Measurements from ENCODE around the gene SLC15A1.

SLC15A1 gene

DNA sequence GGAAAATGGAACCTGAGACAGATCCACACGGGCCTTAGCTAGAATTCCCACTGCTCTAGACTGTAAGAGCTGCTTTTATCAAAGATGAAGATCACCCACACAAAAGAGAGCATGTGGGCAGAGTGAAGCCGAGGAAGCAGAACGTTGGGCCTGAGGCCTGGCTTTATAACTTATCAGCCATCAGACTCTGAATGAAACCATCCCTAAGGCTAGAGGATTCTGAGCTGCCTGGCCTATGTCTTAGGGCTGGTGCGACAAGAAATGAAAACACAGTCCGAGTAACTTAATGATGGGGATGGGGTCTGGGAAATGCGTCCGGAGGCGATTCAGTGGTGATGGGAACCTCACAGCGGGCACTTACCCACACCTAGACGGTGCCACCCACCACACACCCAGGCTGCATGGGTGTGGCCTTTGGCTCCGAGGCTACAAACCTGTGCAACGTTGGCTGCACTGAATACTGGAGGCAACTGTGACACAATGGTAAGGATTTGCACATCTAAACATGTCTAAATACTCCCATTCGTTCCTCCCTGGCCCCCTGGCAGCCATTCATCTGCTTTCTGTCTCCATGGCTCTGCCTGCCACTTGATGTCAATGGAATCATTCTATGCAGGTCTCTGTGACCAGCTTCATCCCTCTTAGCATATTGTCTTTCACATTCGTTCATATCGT is 62.0 kb downstream of the SLC15A1 start:
- DNase-seq: no peak

DNA sequence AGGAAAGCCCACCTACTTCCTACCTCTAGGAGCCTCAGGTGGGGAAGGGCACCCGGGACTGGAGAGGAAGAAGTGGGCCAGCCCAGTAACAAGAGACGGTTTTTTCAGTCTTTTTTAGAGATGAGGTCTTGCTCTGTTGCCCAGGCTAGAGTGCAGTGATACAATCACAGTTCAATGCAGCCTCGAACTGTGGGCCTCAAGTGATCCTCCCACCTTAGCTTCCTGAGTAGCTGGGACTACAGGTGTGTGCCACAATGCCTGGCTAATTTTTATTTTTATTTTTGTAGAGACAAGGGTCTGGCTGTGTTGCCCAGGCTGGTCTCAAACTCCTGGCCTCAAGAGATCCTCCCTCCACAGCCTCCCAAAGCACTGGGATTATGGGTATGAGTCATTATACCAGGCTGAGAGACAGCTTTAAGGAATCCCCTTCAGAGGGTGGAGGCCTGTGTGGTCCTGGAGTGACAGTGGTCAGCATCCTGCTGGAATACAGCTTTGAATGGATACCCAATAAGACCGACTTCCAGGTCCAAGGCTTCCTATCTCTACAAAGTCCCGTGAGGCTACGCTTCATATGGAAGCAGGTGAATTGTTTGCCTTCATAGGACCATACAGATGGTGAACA is 63.0 kb downstream of the SLC15A1 start:
- DNase-seq: no peak

DNA sequence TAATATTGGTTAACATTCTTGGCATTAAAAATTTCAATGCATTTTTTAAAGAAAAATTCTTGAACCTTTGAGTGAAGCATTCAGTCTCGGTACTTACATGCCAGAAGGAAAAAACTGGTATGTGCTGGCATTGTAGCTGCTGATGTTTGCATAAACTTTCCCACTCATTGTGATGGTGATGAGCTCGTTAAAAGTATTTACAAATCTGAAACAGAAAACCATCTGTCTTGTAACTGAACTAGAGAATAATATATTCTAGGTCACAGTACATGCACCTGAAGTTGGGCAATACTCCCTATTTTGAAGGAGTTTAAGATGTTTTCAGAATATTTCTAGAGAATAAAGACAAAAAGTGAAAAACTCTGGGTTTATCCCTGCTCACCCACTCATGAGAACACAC is 64.1 kb downstream of the SLC15A1 start:
- DNase-seq: no peak

DNA sequence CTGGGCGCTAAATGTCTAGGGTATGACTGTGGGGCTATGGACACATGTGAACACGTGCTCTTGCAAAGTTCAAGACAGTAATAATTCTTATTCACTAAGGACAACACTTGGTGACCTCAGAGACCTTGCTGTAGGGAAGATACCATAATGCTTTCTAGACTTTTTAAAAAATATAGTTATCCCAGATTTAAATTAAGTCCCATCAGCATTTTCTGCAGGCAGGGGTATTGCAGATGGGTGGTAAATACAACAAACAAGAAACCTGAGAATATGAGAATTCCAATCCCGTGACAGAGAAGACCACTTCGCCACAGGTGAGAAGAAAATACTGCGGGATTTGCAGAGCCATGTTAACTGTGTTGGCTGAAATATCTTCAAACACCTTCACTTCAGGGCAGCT is 65.2 kb downstream of the SLC15A1 start:
- DNase-seq: no peak

DNA sequence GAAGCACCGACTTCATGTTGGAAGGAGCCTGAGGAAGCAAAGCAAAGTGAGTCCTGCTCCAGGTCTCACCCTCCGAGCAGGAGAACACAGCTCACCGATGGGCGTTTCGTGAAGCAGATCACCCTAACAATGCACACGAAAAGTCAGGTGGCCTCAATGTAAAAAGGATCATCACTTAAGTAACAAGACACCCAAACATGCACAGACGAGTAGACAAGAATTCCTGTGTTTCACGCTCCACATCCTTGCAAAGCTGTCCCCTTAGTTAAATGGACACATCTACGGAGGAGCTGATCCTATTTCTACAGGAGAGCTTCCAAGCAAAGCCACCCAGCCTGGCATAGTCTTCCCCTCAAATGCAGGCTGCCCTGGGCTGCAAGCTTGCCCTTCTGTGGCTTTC is 66.2 kb downstream of the SLC15A1 start:
- DNase-seq: no peak

DNA sequence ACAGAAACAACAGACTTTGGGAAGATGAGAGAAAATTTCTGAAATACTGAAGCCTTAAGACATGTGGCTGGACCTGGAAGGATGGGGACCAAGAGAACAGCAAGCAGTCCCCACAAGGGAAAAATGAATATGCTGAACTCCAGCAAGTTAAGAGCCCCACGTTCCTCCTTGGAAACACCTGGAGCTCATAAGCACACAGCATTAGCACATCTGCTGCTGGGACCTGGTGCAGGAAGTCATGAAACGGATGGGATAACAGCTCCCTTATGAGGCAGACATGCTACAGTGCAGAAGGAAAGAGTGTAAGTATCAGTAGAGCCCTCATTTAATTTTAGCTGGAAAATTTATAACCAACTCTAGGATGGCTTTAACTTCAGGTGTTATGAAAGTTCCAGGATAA is 67.3 kb downstream of the SLC15A1 start:
- no peak for DNase-seq

DNA sequence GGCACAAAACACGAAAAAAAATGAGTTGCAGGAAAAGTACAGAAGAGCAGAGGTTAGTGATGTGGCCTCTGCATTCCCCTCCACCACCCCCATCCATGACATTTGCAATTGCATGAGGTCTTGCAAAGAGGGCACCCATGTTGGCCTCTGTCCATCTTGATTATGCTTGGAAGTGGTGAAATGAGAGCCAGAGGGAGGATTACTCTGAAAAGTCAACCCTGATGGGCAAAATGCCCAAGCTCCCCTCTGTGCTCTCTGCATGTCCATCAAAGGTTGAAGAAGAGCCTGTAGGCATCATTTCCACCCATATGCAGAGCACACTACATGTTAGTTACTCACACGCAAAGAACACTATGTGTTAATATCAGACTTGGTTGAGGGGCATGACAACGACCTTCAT is 71.4 kb downstream of the SLC15A1 start:
- no peak for DNase-seq

DNA sequence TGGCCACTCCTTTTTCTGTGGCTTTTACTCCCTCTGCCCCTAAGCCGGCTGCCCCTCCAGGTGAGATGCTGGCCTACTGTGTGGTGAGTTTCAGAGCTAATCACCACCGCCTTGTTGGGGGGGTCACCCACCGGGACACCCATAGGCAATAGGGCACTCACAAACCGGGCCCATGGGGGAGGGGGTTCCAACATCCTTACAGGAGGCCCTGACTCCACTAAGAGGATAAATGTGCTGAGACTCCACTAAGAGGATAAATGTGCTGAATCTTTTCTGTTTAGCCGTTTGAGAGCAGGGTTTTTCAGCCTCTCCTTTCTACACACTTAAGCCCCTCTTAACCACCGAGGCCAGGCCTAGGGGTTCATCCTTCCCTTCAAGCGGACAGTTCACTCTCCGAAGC is 73.7 kb downstream of the SLC15A1 start:
- DNase-seq: no peak

DNA sequence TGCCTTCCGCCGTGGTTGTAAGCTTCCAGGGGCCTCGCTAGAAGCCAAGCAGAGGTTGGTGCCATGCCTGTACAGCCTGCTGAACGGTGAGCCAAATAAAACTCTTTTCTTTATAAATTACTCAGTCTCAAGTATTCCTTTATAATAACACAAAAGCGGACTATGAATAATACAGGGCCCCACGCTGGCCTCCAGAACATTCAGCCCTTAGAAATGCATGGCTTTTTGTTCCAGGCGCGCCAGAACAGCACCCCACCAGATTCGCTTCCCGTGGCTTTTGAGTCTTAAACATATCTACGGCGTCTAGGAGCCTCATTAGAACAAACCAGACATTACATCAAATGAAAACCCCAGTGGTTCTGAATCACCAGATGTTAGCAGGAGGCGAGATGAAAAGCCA is 75.1 kb downstream of the SLC15A1 start:
- DNase-seq: no peak

DNA sequence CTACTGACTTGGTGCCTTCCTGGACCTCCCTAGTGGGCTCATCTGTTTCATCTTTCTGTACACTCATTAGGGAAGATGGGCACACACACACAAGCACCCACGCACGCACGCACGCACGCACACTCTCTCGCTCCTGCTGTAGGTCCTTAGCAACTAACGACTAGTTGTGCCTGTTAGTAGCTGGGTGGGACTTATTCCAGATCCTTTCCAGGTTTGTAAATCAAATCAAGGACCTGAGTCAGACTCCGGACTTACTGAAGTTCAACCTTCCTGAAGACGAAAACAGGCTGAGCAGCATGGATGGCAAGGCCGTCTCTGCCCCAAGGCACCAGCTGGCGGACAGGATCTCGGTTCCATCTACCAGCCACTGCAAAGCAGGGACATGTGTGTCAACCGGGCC is 76.2 kb downstream of the SLC15A1 start:
- no peak for DNase-seq

DNA sequence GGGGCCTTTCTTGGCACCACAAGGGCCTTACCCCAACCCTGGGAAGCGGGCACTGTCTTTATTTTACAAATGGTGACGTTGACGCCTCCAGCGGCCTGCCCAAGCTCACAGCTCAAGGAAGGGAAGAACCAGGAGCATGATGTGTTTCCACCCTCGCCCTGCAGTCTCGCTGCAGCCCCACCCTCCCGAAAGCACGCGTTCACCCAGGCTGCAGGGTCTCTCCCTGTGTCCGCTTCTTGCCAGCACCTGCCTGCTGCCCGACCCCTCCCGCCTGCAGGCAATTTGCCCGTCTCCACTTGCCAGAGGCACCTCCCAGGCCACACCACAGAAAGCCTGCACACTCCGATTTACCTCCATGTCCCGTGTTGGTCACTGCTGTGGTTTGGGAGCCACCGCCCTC is 76.6 kb downstream of the SLC15A1 start:
- no peak for DNase-seq

DNA sequence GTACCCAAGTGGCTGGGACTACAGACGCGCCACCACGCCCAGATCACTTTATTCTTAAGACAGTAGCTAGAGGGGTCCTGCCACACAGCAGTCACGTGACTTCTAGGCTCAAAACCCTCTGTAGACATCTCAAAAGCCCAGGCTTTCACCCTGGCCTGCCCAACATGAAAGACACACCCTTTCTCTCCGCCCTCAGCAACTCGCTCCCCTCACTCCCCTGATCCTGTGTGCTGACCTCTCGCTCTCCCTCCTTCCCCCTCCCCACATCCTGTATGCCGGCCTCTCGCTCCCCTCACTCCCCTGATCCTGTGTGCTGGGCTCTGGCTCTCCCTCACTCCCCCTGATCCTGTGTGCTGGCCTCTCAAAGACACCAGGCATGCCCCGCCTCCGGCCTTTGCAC is 77.4 kb downstream of the SLC15A1 start:
- no peak for DNase-seq

DNA sequence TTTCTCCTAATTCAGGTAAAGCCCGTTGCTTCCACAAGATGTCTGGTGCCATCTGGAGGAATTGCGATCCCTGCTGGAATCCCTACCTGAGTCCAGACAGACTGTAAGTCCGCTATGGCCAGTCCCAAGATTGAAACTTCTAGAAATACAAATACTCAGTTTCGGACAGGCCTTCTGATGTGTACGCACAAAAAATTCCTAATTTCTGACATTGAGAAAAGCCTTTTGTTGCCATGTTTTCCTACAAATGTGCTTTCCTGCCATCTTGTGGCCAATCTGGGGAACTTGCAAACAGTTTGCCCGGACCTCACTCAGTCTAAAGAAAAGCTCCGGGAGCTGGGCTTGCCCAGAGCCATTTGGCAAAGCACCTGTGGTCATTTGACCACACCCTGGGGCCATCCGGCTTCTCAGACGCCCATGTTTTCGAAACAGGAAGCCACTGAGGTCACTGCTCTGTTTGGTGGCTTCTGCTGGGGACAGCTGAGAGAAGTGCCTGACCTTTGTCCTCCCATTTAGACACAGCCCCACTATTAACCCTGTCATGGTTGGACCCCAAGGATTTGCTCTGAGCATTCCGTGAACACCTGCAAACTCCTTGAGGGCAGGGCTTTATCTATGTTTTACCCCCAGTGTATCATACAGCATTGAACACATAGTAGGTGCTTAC is 79.4 kb downstream of the SLC15A1 start:
- DNase-seq: peak; percentile 83

DNA sequence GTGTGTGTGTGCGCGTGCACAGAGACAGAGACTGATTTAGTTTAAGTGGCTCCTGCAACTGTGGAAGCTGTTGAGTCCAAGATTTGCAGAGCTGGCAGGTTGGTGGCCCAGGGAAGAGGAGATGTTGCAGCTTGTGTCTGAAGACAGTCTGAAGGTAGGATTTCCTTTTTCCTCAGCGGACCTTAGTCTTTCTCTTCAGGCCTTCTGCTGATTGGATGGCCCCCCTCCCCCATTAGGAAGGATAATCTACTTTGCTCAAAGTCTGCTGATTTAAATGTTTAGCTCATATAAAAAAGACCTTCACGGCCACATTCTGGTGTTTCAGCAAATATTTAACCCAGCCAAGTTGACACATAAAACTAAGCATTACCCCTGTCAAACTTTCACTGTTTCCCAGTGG is 84.3 kb downstream of the SLC15A1 start:
- no peak for DNase-seq

DNA sequence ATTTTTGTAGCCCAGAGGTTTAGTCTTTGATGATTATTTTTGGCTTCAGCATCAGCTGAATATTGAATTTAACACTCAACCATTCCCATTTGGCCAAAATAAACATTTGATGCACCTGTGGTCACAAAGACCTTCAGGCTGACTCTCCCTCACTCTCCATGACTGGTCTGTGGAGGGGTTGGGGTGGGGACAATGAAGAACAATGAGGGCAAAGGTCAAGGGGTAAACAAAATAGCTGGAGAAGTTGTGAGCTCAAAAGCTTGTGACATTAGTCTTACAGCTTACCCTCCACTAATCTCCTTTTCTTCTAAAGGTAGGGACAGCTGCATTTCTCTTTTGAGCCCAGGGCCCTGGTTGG is 86.9 kb downstream of the SLC15A1 start:
- DNase-seq: no peak

DNA sequence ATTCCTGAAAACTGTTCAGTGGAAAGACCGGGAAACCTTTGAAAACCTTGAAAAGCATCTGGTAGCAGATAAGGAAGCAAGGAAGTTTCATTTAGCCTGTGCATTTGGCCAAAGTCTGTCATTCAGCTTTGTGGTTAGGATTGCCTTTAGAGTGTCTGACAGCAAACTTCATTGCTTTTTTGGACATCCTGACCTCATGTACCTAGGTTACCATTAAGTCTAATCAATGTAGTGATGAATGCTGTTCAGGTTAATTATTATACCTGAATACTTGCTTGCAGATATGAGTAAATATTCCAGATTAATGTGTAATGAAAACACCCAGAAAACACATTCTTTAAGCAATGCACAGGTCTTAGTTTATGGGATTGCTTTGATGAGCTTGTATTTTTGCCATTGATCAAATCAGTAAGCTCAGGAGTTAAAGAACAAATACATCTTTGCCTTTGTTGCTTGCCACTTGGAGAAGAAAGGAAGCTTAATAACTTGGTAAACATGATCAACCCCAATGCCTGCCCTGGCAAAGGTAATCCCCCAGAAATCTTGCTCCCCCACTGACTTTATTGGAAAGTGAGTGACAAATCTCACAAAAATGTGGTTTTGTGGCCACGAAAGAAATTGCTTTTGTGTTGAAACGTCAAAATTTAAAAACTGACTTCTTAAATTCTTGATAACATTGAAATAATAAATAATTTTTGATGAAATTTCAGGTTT is 87.4 kb downstream of the SLC15A1 start:
- DNase-seq: no peak

DNA sequence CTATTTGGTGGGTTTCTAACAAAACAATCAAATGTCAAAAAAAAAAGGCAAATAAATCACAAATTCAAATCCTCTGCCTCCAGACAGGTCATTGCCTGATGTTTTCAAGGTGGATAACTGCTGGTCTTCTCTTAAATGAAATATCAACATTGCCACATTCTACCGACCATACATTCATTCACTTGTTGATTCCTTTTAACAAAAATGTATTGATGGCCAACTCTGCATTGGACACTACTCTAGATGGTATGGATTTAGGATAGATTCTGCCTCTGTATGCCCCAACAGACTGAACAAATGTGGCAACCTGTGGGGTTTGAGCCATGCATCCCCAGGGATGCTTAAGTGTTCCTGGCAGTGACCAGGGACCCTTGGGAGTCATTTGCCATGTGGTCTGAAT is 88.0 kb downstream of the SLC15A1 start:
- DNase-seq: no peak

DNA sequence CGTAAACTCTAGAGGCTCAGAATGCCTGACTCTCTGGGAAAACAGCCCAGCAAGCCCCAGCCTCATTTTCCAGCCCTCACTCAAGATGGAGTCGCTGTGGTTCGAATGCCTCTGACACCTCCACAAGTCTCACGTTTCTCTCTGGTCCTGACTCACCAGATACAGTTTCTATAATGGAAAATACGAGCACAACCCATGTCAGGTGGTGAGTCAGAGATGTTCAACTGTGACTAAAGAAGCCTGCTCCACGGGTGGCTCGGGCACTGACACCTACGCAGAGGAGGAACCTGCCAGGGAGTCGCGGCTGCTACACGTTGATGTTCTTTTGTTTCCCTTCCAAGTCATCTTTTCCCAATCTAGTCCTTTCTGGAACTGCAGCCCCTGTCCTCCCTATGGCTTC is 88.4 kb downstream of the SLC15A1 start:
- no peak for DNase-seq

DNA sequence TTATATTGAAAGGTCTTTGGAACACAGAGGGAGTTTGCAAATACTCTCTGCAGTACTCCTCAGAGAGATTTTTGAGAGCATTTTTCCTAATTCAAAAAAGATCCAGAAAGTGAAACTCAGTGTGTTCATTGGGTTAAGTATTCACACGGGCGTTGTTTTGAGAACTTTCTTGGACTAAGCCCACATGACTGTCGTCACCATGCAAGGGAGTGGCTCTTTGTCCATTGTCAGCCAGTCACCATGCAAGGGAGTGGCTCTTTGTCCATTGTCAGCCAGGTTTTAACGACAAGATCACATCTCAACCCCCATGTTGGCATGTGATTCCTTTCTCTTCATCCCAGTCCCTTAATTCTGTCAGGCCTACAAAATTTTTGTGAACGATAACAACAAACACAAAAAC is 94.3 kb downstream of the SLC15A1 start:
- no peak for DNase-seq

DNA sequence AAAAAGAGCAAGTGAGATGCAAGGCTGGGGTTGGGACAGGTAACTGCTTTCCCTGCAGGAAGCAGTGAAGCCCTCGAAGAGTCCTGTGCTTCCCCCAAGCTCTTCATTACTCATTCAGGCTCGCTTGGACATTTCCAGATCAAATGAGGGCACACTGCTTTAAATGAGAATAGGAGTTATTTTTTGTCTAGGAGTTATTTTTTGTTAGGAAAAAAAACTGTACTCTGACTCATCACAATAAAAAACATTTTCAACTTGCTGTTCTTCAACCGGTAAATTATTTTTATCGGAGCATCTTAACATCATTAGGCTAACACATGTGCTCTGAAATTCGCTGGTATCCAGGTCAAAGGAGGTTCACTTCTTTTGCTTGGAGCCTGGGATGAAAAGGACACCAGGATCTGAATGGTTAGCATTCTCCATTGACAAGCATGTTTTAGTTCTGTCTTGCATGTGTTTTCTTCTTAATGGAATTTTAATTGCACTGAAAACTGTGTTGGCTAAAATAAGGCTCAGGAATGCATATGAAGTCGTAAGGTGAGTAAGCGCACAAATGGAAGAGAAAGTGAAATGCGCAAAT is 94.9 kb downstream of the SLC15A1 start:
- no peak for DNase-seq

DNA sequence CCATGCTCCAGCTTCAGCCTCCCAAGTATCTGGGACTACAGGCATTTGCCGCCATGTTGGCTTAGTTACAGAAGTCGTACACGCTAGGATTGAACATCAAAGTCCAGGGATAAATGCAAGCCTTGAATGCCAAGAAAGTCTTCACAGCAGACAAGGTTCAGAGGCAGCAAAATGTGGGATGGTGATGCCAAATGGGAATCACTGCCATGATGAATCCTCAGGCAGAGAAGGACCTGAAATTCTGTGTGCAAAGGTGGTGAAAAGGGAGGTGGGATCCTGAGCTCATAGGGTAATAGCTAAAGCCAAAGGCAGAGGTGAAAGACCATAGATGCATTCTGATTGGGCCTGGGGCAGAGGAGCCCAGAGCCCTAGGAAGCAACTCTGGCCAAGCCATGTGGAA is 96.2 kb downstream of the SLC15A1 start:
- no peak for DNase-seq

DNA sequence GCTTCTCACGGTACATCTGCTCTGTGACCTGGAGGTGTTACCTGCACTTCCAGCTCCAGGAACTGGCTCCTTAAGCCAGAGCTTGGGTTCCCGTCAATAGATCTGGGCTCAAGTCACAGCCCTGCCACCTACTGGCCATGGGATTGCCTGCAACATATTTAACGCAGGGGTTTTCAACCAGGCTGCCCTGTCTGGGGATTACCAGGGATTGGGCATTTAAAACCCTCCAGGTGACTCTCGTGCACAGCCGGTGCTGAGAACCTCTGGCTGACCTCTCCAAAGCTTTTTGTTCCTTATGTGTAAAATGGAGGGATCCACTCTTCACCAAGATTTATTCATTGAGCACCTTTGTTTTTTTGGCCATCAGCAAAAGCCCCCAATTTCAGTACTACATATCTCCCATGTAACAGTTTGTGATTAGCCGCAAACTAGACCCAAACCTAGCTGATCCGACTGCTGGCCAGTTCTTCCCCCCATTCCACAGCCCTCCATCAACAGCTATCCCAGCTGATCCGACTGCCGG is 98.9 kb downstream of the SLC15A1 start:
- peak; percentile 78 for DNase-seq

DNA sequence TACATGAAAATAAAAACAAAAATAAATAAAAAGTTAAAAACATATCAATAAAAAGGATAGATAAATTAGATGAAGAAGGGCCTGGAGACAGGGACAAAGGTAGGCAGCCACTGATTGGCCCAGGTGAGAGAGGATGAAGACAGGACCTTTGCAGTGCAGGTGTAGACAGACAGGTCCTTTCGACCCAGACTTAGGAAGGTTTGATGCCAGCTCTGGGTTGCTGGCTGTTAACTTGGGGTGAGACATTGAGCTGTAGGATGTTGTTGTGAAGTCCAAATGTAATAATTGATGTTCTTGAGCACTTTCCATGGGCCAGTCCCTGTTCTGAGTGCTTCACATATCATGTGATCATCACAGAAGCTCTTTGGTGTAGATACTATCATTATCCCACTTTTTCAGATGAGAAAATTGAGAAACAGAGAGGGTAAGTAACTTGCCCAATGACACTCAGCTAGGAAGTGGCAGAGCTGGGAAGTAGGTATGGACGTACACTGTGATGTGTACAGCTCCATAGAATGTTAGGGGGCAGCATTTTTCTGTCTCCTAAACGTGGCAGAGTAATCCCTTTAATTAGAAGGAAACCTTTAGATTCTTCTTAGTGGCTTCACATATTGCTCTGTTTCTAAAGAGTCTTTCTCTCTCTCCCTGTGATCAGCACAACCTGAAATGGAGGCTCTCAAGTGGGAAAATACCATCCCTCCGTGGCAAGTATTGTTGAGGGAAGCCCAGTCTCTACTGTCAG is 99.6 kb downstream of the SLC15A1 start:
- no peak for DNase-seq
